Caco-2 (cell line): ENCODE results near the gene GID4. TPM values are rescaled to one million over a fixed set of nuclear protein-coding genes. Genes with fewer than 3 reads are reported as not detected.

Experiments used
- BruUV-seq: library from RNA; stranded (reverse); fragments of 400-500 nt; replicated peaks from 2 replicates; lab custom pipeline; 2021; lab: Mats Ljungman, UMichigan
- CTCF ChIA-PET: fragments of 300-600 bp; sonication (Branson Sonifier 250); formaldehyde crosslinking; loops from one replicate; lab custom pipeline; 2022; ENCODE audit warnings: antibody characterized with exemption; lab: Charles Lee
- POLR2A ChIA-PET: fragments of 300-600 bp; sonication (Branson Sonifier 250); formaldehyde crosslinking; loops from one replicate; lab custom pipeline; 2022; ENCODE audit warnings: antibody characterized with exemption; lab: Charles Lee
- DNase-seq, 2 experiments: peaks; one replicate each; pipeline versions ENCODE4 v3.0.0 to v3.0.0-alpha.2; 2020 to 2022
- H3K27me3 ChIP-seq: replicated peaks from 2 replicates; pipeline ENCODE4 v1.6.0; 2011; ENCODE audit warnings: low read length; ENCODE audit not compliant: control insufficient read depth, insufficient read depth
- H3K36me3 ChIP-seq: 2 replicates; pipeline ENCODE4 v1.5.1; 2011; ENCODE audit warnings: low read length; ENCODE audit not compliant: control insufficient read depth, insufficient read depth
- H3K4me1 ChIP-seq: fragments of 250-450 bp; sonication (Bioruptor Pico); 2 replicates; pipeline ENCODE4 v1.5.1; 2020; ENCODE audit warnings: mild to moderate bottlenecking
- H3K4me3 ChIP-seq: 2 replicates; pipeline ENCODE4 v1.5.1; 2011; ENCODE audit warnings: low read depth, mild to moderate bottlenecking, control low read depth, low read length
- H3K9me3 ChIP-seq: fragments of 250-450 bp; sonication (Bioruptor Pico); 2 replicates; pipeline ENCODE4 v1.5.1; 2020; ENCODE audit warnings: mild to moderate bottlenecking, moderate library complexity
- H3K27ac Mint-ChIP-seq: one replicate; pipeline ENCODE4 v1.8.0; 2022; ENCODE audit warnings: mixed read lengths; ENCODE audit not compliant: unreplicated experiment
- H3K27me3 Mint-ChIP-seq: one replicate; pipeline ENCODE4 v1.8.0; 2022; ENCODE audit warnings: mixed read lengths; ENCODE audit not compliant: insufficient read depth, unreplicated experiment
- H3K36me3 Mint-ChIP-seq: one replicate; pipeline ENCODE4 v1.8.0; 2022; ENCODE audit warnings: mild to moderate bottlenecking, mixed read lengths; ENCODE audit not compliant: insufficient read depth, unreplicated experiment
- H3K4me1 Mint-ChIP-seq: one replicate; pipeline ENCODE4 v1.8.0; 2022; ENCODE audit warnings: low read depth, mixed read lengths; ENCODE audit not compliant: unreplicated experiment
- H3K4me3 Mint-ChIP-seq: one replicate; pipeline ENCODE4 v1.8.0; 2022; ENCODE audit warnings: mild to moderate bottlenecking, moderate library complexity, mixed read lengths; ENCODE audit not compliant: unreplicated experiment
- H3K9me3 Mint-ChIP-seq: one replicate; pipeline ENCODE4 v1.8.0; 2022; ENCODE audit warnings: mixed read lengths; ENCODE audit not compliant: unreplicated experiment
- CTCF ChIP-seq, 2 experiments: fragments of 200-600 bp in 1 of 2; IDR thresholded peaks; 1 replicate in 1 of 2; 2 replicates in 1 of 2; pipeline versions ENCODE4 v1.5.1 to v1.8.0; 2011 to 2022; ENCODE audit warnings: antibody characterized with exemption in 1 of 2, control low read depth in 1 of 2, inconsistent platforms in 1 of 2, low read depth in 1 of 2, low read length in 1 of 2, mild to moderate bottlenecking in 1 of 2, moderate library complexity in 1 of 2; ENCODE audit not compliant: insufficient read depth in 1 of 2, severe bottlenecking in 1 of 2, unreplicated experiment in 1 of 2
- intact Hi-C: fragments of 100-400 bp; cut with micrococcal nuclease; formaldehyde crosslinking; loops from one replicate; pipeline ENCODE4 v1.10.0; 2022; ENCODE audit not compliant: unreplicated experiment
- total RNA-seq: library from RNA; stranded (reverse); gene quantifications from 2 replicates; pipeline ENCODE4 v1.2.3, GENCODE V29; 2022

Gene GID4
- total RNA-seq, 1 experiment from 2014 or later = 14.0 TPM

GRCh38 chr17:18107061-18107790 lies 68.0 kb downstream of the GID4 start:
- Mint-ChIP-seq H3K9me3 (no peaks in the 10 kb centered on the region), H3K4me3 (no peak overlapping the region), H3K4me1 (no peaks in the 10 kb centered on the region), H3K27me3 (no peaks in the 10 kb centered on the region), H3K36me3 (peaks cover 29% of the 10 kb centered on the region), H3K27ac (no peak overlapping the region)
- DNase-seq = no peak
- ChIA-PET POLR2A (no interaction called here), CTCF (interaction anchor here (0.6 to 0.8 kb wide), 2 partner anchors 32 to 144 kb away, joined by 4 to 8 read pairs; no protein-coding TSS in a partner anchor)
- no peak overlapping the region for H3K4me3 ChIP-seq
- TF ChIP-seq CTCF (IDR thresholded peaks at IDR 0.05; ENCODE audit: insufficient read depth in 1 of 2, low read depth in 1 of 2, low read length in 1 of 2, severe bottlenecking in 1 of 2, unreplicated experiment in 1 of 2) = no peak
- H3K9me3 ChIP-seq = no peaks in the 10 kb centered on the region
- no TSS peak for BruUV-seq
- H3K27me3 ChIP-seq = no peaks in the 10 kb centered on the region
- H3K36me3 ChIP-seq = no peaks in the 10 kb centered on the region; the same call in 1 of the 2 replicates
- intact Hi-C loops = no loop called here
- no peaks in the 10 kb centered on the region for H3K4me1 ChIP-seq

GRCh38 chr17:18107971-18108370 lies 68.8 kb downstream of the GID4 start:
- no peak overlapping the region for H3K27ac Mint-ChIP-seq
- peaks cover 29% of the 10 kb centered on the region for H3K36me3 Mint-ChIP-seq
- no peaks in the 10 kb centered on the region for H3K9me3 Mint-ChIP-seq
- Histone ChIP-seq H3K4me3 (no peak overlapping the region), H3K4me1 (no peaks in the 10 kb centered on the region), H3K36me3 (no peaks in the 10 kb centered on the region; the same call in 1 of the 2 replicates), H3K27me3 (no peaks in the 10 kb centered on the region), H3K9me3 (no peaks in the 10 kb centered on the region)
- ChIA-PET POLR2A (no interaction called here), CTCF (no interaction called here)
- H3K27me3 Mint-ChIP-seq = no peaks in the 10 kb centered on the region
- H3K4me3 Mint-ChIP-seq = no peak overlapping the region
- no peak for TF ChIP-seq CTCF (IDR thresholded peaks at IDR 0.05; ENCODE audit: insufficient read depth in 1 of 2, low read depth in 1 of 2, low read length in 1 of 2, severe bottlenecking in 1 of 2, unreplicated experiment in 1 of 2)
- intact Hi-C loops = no loop called here
- no TSS peak for BruUV-seq
- no peak for DNase-seq
- no peaks in the 10 kb centered on the region for H3K4me1 Mint-ChIP-seq

DNA sequence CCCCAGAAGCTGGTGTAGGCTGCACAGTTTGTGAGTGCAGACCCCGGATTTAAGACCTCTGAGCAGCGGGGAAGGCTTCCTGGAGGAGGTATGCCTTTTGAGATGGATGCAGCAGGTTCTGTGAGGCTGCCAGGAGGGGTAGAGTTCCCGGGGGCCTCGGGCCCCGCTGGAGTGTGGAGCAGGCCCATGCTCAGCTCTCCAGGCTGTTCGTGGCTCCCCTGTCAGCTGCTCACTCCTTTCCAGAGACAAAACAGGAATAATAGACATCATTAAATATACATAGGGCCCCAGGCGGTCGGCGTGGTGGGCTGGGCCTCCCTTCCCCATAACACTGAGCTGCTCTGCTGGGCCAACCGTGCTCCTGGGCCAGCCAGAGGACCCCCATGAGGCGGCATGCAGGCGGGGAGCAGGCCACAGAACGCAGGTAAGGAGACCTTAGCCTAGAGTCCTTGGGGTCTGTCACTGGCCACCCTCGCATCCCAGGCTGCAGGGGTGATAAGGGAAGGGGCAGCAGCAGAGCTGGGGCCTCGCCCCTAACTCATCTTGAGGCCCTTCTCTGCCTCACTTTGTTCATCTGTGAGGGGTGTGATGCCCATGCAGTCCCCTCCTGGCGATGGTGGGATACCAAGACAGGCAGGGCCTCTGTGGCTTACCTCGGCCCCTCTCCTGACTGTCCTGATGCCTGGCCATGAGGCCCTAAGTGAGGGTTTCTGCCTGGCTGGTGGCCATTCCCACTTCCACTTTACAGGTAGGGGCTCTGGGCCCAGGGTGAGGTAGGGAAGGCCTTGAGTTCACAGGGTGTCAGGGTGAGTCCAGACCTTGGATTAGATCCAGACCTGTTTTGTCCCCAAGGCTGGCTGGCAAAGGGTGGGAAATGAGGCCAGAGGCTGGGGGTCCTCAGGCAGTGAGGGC lies 69.4 kb downstream of the GID4 start, which contains the start of gene MYO15A:
Gene MYO15A (plus strand): TSS at position 356 of the 912 bp plus-strand sequence. CDS start 10,045 bp downstream, outside the sequence.
- Histone ChIP-seq H3K9me3 (no peaks in the 10 kb centered on the region), H3K36me3 (no peaks in the 10 kb centered on the region; the same call in 1 of the 2 replicates), H3K4me3 (no peak within 1 kb of the TSS), H3K27me3 (no peaks in the 10 kb centered on the region), H3K4me1 (no peaks in the 10 kb centered on the region)
- ChIA-PET CTCF (no interaction called here), POLR2A (no interaction called here)
- no peaks in the 10 kb centered on the region for H3K4me1 Mint-ChIP-seq
- BruUV-seq = no TSS peak
- DNase-seq = no peak
- H3K27me3 Mint-ChIP-seq = no peaks in the 10 kb centered on the region
- peak within 1 kb of the TSS; percentile 1 for H3K27ac Mint-ChIP-seq
- intact Hi-C loops = no loop called here
- TF ChIP-seq CTCF (IDR thresholded peaks at IDR 0.05; ENCODE audit: insufficient read depth in 1 of 2, low read depth in 1 of 2, low read length in 1 of 2, severe bottlenecking in 1 of 2, unreplicated experiment in 1 of 2) = no peak
- H3K4me3 Mint-ChIP-seq = no peak within 1 kb of the TSS
- H3K36me3 Mint-ChIP-seq = peaks cover 29% of the 10 kb centered on the region
- no peaks in the 10 kb centered on the region for H3K9me3 Mint-ChIP-seq
